Measurements from ENCODE around the gene FOXL2.
"Not testable (repeated sequence)": the region's sequence is repeated elsewhere in the genome, so short reads cannot be mapped to it uniquely, and the experiment has no call there.

Gene FOXL2

GRCh38 chr3:138923531-138923994 lies 23.4 kb downstream of the FOXL2 start:
- peak; percentile 77 to 83 for DNase-seq

- not testable (repeated sequence) for DNase-seq
These were observed 24.5 kb downstream of the FOXL2 start for GRCh38 chr3:138922400-138922799.

GRCh38 chr3:138921316-138922292 lies 25.3 kb downstream of the FOXL2 start:
- DNase-seq, result no peak

DNA sequence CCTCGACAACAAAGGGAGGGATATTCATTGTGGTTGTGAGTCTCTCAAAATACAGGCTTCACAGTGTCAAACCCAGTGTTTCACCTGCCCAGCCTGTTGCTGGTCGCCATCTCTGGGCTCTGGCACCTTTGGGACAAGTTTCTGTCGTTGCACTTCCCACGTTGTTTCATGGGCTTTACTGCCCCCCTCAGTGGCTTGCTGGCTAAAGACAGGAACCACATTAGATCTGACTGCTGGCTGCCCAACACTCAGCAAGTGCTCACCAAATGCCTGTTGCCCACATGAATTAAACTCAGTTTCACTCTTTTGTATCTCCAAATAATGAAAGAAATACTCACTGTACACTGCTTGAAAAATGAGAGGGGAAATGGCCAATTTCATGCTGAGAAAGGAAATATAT lies 27.6 kb downstream of the FOXL2 start:
- no peak for DNase-seq

DNA sequence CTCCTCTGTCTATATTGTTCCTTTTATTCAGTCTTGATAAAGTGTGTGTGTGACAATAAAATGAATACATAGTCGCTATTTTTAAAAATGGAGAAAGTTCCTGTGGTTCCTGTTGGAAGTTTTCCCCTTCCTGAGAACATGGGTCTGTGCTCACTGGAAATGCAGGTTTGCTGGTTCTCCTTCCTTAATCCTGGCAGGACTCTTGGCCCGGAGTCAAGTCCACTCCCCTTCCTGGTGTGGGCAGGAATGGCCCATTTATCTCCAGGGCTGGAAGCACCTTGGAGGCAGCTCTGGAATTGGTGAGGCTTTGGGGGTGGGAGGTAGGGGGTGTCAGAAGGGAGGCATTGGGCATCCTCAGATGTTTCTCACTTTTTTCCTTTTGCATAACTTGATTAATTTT lies 30.1 kb downstream of the FOXL2 start:
- DNase-seq, result no peak

- DNase-seq, result peak; percentile 78 to 83
These were observed 31.1 kb downstream of the FOXL2 start for GRCh38 chr3:138915503-138916498.

DNA sequence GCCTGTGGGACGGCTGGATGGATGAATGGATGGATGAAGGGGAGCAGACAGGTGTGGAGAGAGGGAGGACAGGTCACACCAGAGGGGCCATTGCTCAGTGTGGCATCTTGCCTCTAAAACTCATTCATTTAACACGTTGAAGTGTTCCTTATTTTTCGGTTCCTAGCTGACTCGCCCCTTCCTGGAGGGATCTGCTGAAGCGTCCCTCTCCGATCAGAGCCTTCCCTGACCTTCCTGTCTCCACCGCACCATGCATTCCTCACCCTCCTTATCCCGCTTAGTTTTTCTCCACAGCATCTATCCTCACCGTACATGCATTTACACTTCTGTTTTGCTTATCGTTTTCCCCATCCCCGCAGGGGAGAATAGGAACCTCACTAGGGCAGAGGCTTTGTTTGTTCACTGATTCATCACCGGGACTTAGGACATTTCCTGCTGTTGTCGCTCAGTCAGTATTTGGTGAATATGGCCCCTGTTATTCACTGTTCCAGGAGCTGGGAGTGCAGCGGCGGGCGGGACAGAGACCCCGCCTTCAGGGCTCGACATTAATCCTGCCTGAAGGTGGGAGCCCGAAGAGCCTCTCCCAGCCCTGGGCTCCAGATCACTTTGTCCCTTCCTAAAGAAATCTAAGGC lies 32.0 kb downstream of the FOXL2 start:
- peak in 1 of 2 donors; percentile 13 for DNase-seq

DNA sequence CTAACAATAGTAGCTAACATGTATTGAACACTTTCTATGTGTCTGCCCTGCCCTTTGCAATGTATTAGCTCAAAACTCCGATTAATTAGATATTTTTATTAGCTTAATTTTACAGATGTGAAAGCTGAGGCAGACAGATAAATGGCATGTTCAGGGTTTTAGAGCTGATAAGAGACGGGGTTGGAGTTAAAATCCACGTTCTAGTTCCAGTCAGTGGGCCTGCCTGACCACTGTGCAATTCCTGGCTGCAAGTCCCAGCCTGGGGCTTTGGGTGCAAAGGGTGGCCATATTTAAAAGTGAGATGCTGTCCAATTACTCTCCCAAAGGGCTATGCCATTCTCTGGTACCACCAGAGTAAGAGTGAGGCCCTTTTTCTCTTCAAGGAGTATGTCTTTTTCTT lies 33.2 kb downstream of the FOXL2 start:
- no peak for DNase-seq

GRCh38 chr3:138912237-138912636 lies 34.7 kb downstream of the FOXL2 start:
- no peak for DNase-seq

DNA sequence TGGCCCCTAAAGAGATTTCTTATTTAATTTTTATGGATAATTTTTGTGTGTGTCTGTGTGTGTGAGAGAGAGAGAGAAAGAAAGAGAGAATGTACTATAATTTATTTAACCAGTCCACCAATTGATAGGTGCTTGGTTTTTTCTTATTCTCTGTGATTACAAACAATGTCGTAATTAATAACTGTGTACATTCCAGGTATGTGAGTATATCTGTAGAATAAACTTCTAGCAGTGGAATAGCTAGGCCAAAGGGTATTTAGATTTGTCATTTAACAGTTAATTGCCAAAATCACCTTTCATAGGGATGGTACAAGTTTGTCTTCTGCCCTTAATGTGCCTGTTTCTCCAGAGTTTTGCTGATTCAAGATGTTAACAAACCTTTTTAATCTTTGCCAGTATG lies 35.3 kb downstream of the FOXL2 start:
- DNase-seq, result no peak

GRCh38 chr3:138909904-138910303 lies 37.0 kb downstream of the FOXL2 start:
- no peak for DNase-seq

GRCh38 chr3:138908846-138909245 lies 38.1 kb downstream of the FOXL2 start:
- no peak for DNase-seq

GRCh38 chr3:138907539-138907938 lies 39.4 kb downstream of the FOXL2 start:
- no peak for DNase-seq

- DNase-seq, result no peak
These were observed 44.8 kb downstream of the FOXL2 start for GRCh38 chr3:138902171-138902570.

- no peak for DNase-seq
These were observed 45.4 kb downstream of the FOXL2 start for GRCh38 chr3:138901567-138901966.

- no peak for DNase-seq
These were observed 47.5 kb downstream of the FOXL2 start for GRCh38 chr3:138899351-138899991.

DNA sequence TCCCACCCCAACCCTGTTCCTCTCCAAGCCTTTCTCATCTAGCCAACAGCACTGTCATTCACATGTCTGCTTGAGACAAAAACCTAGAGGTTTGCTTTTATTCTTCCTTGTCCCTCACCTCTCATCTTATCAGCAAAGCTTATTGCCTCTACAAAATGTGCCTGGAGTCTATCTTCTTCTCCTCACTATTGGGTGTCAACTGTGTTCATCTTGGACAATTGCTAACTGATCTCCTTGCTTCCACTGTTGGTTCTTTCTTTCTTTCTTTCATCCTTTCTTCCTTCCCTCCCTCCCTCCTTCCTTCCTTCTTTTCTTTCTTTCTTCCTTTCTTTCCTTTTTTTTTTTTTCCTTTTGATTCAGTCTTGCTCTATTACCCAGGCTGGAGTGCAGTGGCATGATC lies 48.2 kb downstream of the FOXL2 start:
- no peak for DNase-seq

GRCh38 chr3:138898301-138898700 lies 48.6 kb downstream of the FOXL2 start:
- DNase-seq, result no peak
